K562 (cell line): ENCODE results near the gene PHTF2. TPM values are rescaled to one million over a fixed set of nuclear protein-coding genes. Genes with fewer than 3 reads are reported as not detected.
"Not testable (repeated sequence)": the region's sequence is repeated elsewhere in the genome, so short reads cannot be mapped to it uniquely, and the experiment has no call there.

Source experiments
- CCNT2 ChIP-seq: IDR thresholded peaks from 2 replicates; pipeline ENCODE4 v1.6.1; 2011; ENCODE audit warnings: borderline replicate concordance, low read depth, mild to moderate bottlenecking, moderate library complexity, mixed read lengths, low read length; ENCODE audit not compliant: insufficient read length; ENCODE audit errors: extremely low read depth
- CREB1 ChIP-seq, 2 experiments: sonication (generic) in 1 of 2; formaldehyde crosslinking in 1 of 2; IDR thresholded peaks; 2 replicates each; pipeline versions ENCODE4 v1.6.1 to v1.8.0; 2012 to 2022; ENCODE audit warnings: inconsistent platforms in 1 of 2, mild to moderate bottlenecking in 1 of 2, missing genetic modification reagents in 1 of 2, moderate library complexity in 1 of 2
- MEIS2 ChIP-seq: fragments of 450-650 bp; IDR thresholded peaks from 2 replicates; pipeline ENCODE4 v1.6.1; 2014; ENCODE audit warnings: mild to moderate bottlenecking; ENCODE audit not compliant: partially characterized antibody
- MTA1 ChIP-seq: fragments of 450-650 bp; IDR thresholded peaks from 2 replicates; pipeline ENCODE4 v1.6.1; 2017; ENCODE audit warnings: borderline replicate concordance
- MTA3 ChIP-seq: fragments of 450-650 bp; formaldehyde crosslinking; IDR thresholded peaks from 2 replicates; pipeline ENCODE4 v1.6.1; 2017; ENCODE audit warnings: mild to moderate bottlenecking, borderline replicate concordance
- NR4A1 ChIP-seq, 2 experiments: fragments of 250-450 bp in 1 of 2; fragments of 450-650 bp in 1 of 2; sonication (Bioruptor Pico) in 1 of 2; IDR thresholded peaks; 2 replicates each; pipeline versions ENCODE4 v1.4.0 to v1.6.1; 2016 to 2020; ENCODE audit warnings: mild to moderate bottlenecking in 2 of 2, missing compliant biosample characterization in 1 of 2, missing genetic modification characterization in 1 of 2, moderate library complexity in 1 of 2
- RNF2 ChIP-seq: sonication (generic); IDR thresholded peaks from 2 replicates; pipeline ENCODE4 v1.6.1; 2016
- STAT5A ChIP-seq: IDR thresholded peaks from 2 replicates; pipeline ENCODE4 v1.6.1; 2012; ENCODE audit warnings: low read length, inconsistent platforms, borderline replicate concordance
- TCF3 ChIP-seq: sonication (generic); formaldehyde crosslinking; IDR thresholded peaks from 2 replicates; pipeline ENCODE4 v1.4.0; 2020; ENCODE audit warnings: mild to moderate bottlenecking, missing genetic modification reagents
- ZKSCAN8 ChIP-seq: fragments of 200-800 bp; sonication (Bioruptor generic); IDR thresholded peaks from 2 replicates; pipeline ENCODE4 v1.6.1; 2016; ENCODE audit warnings: missing genetic modification characterization, missing compliant biosample characterization
- ZNF766 ChIP-seq: fragments of 200-800 bp; sonication (Bioruptor generic); conservative IDR thresholded peaks from 2 replicates; pipeline ENCODE4 v1.6.1; 2016; ENCODE audit warnings: missing genetic modification characterization, missing compliant biosample characterization
- polyA plus RNA-seq, 8 experiments: library from polyadenylated mRNA; depleted of rRNA in 4 of 8; stranded (reverse) in 5 of 8; unstranded in 3 of 8; fragments of >200 nt; fragmentation: Nextera tagmentation in 2 of 8; fragmentation: Illumina TruSeq in 1 of 8; extraction: Ambion mirVana in 2 of 8; extraction: Trizol in 1 of 8; gene quantifications; 2 replicates each; pipeline versions ENCODE4 v1.2.1 to v1.2.3, GENCODE V29; 2011 to 2014; ENCODE audit warnings: inconsistent platforms in 1 of 8, missing spikeins in 1 of 8
- total RNA-seq, 7 experiments: library from RNA; depleted of rRNA in 6 of 7; stranded (reverse); fragments of >200 nt in 6 of 7; fragmentation: Illumina TruSeq in 2 of 7; extraction: Trizol in 2 of 7; gene quantifications; 2 replicates each; pipeline versions ENCODE4 v1.2.1 to v1.2.3, GENCODE V29; 2011 to 2021; ENCODE audit warnings: low replicate concordance in 1 of 7
- TF ChIP-seq, protein P1 (sequence below), 2 experiments: fragments of 250-450 bp in 1 of 2; fragments of 450-650 bp in 1 of 2; sonication (Bioruptor Pico) in 1 of 2; IDR thresholded peaks; 2 replicates each; pipeline versions ENCODE4 v1.6.1 to v1.8.0; 2016 to 2021; ENCODE audit warnings: mild to moderate bottlenecking in 2 of 2, moderate library complexity in 2 of 2, missing compliant biosample characterization in 1 of 2, missing genetic modification characterization in 1 of 2
- TF ChIP-seq, protein P2 (sequence below): fragments of 200-800 bp; sonication (Bioruptor generic); IDR thresholded peaks from 2 replicates; pipeline ENCODE4 v1.6.1; 2017; ENCODE audit warnings: missing genetic modification characterization, missing compliant biosample characterization
- TF ChIP-seq, protein P3 (sequence below), 2 experiments: fragments of 450-650 bp in 1 of 2; sonication (generic) in 1 of 2; formaldehyde crosslinking in 1 of 2; IDR thresholded peaks in 1 of 2; conservative IDR thresholded peaks in 1 of 2; 2 replicates each; pipeline versions ENCODE4 v1.6.1 to v1.8.1; 2016 to 2023; ENCODE audit warnings: mild to moderate bottlenecking in 2 of 2, moderate library complexity in 2 of 2, inconsistent platforms in 1 of 2, missing genetic modification reagents in 1 of 2
- TF ChIP-seq, protein P4 (sequence below): fragments of 450-650 bp; IDR thresholded peaks from 2 replicates; pipeline ENCODE4 v1.6.1; 2016; ENCODE audit warnings: low read depth, mild to moderate bottlenecking, moderate library complexity
- TF ChIP-seq, protein P5 (sequence below), 2 experiments: fragments of 150-350 bp in 1 of 2; IDR thresholded peaks; 2 replicates each; pipeline ENCODE4 v1.6.1; 2012 to 2016; ENCODE audit warnings: low read depth in 2 of 2, low read length in 2 of 2, mild to moderate bottlenecking in 1 of 2, moderate library complexity in 1 of 2

PHTF2 gene
- total and polyA plus RNA-seq, 9 of the 15 experiments (the other 6 are each of a cell fraction or from before 2014, with no cell fraction given), result 17.9 to 43.6 (median 25.4) TPM

DNA sequence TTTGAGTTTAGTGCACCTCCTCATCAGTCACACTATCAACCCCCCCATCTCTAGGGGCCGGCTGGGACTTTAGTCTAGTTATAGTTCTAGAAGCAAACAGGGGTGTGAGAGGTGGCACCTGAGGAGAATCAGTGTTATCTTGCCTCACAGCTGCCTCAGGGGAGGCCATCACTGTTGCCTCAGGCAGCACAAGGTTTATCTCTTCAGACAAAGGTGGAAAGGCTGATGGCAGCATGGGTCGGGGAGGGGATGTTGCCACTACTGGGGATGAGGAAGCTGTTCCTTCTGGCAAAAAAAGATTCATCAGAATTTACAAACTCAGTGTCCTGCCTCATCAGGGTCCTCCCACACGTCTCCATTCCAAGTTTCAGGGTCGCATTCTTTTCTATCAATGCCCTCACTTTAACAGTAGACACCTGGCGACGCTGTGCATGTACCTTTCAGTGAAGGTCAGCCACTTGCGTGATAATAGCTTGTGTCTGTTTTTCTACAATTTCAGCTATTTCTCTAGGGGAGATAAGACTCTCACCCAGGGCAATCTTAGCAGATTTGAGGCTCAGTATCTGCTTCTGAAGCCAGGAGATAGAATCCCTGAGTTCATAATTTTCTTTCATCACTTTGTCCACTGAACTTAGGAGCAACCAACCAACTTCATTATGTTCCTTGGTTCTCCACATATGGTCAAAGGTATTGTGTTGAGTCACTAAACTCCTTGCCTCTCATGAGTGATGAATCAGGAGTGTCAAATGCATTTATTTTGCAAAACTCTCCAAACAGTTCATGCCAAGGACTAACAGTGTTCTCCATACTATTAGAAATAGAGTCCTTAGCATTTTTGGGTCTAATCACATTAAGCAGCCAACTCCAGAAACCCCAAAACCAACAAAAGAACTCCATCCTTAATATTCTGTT, 75.1 kb downstream of the PHTF2 start (continued):
- TF ChIP-seq, protein P1, sequence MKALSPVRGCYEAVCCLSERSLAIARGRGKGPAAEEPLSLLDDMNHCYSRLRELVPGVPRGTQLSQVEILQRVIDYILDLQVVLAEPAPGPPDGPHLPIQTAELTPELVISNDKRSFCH (CRISPR knock-in tag; IDR thresholded peaks at IDR 0.05), result not testable (repeated sequence)
- TF ChIP-seq, protein P1 (tag; IDR thresholded peaks at IDR 0.05), result 0 out of 2 replicates have a peak, but pooled peaks have one; percentile 53
- TF ChIP-seq MEIS2 (peak; percentile 54), CCNT2 (peak; percentile 86), MTA3 (peak; percentile 67; the same call in 1 of the 2 replicates), MTA1 (peak; percentile 32; the same call in 1 of the 2 replicates), STAT5A (peak; percentile 88), CREB1 (IDR thresholded peaks at IDR 0.05) (peak; percentile 59; the same call in 1 of the 2 replicates), ZKSCAN8 (CRISPR knock-in tag) (0 out of 2 replicates have a peak, but pooled peaks have one; percentile 59), TCF3 (CRISPR knock-in tag) (peak; percentile 99), ZNF766 (CRISPR knock-in tag) (peak; percentile 45; the same call in 1 of the 2 replicates), RNF2 (peak; percentile 31; the same call in 1 of the 2 replicates), NR4A1 (tag; IDR thresholded peaks at IDR 0.05) (0 out of 2 replicates have a peak, but pooled peaks have one; percentile 73)
- TF ChIP-seq, protein P2, sequence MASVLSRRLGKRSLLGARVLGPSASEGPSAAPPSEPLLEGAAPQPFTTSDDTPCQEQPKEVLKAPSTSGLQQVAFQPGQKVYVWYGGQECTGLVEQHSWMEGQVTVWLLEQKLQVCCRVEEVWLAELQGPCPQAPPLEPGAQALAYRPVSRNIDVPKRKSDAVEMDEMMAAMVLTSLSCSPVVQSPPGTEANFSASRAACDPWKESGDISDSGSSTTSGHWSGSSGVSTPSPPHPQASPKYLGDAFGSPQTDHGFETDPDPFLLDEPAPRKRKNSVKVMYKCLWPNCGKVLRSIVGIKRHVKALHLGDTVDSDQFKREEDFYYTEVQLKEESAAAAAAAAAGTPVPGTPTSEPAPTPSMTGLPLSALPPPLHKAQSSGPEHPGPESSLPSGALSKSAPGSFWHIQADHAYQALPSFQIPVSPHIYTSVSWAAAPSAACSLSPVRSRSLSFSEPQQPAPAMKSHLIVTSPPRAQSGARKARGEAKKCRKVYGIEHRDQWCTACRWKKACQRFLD (CRISPR knock-in tag), result peak; percentile 87; the same call in 1 of the 2 replicates
- TF ChIP-seq CREB1, NR4A1 (CRISPR knock-in tag; IDR thresholded peaks at IDR 0.05): not testable (repeated sequence)
- TF ChIP-seq, protein P3, sequence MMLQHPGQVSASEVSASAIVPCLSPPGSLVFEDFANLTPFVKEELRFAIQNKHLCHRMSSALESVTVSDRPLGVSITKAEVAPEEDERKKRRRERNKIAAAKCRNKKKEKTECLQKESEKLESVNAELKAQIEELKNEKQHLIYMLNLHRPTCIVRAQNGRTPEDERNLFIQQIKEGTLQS (IDR thresholded peaks at IDR 0.05), result peak; percentile 58; the same call in 1 of the 2 replicates
- TF ChIP-seq, protein P3 (CRISPR knock-in tag; conservative IDR thresholded peaks at IDR 0.05), result not testable (repeated sequence)
- TF ChIP-seq, protein P4, sequence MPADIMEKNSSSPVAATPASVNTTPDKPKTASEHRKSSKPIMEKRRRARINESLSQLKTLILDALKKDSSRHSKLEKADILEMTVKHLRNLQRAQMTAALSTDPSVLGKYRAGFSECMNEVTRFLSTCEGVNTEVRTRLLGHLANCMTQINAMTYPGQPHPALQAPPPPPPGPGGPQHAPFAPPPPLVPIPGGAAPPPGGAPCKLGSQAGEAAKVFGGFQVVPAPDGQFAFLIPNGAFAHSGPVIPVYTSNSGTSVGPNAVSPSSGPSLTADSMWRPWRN, result peak; percentile 72
- TF ChIP-seq, protein P5, sequence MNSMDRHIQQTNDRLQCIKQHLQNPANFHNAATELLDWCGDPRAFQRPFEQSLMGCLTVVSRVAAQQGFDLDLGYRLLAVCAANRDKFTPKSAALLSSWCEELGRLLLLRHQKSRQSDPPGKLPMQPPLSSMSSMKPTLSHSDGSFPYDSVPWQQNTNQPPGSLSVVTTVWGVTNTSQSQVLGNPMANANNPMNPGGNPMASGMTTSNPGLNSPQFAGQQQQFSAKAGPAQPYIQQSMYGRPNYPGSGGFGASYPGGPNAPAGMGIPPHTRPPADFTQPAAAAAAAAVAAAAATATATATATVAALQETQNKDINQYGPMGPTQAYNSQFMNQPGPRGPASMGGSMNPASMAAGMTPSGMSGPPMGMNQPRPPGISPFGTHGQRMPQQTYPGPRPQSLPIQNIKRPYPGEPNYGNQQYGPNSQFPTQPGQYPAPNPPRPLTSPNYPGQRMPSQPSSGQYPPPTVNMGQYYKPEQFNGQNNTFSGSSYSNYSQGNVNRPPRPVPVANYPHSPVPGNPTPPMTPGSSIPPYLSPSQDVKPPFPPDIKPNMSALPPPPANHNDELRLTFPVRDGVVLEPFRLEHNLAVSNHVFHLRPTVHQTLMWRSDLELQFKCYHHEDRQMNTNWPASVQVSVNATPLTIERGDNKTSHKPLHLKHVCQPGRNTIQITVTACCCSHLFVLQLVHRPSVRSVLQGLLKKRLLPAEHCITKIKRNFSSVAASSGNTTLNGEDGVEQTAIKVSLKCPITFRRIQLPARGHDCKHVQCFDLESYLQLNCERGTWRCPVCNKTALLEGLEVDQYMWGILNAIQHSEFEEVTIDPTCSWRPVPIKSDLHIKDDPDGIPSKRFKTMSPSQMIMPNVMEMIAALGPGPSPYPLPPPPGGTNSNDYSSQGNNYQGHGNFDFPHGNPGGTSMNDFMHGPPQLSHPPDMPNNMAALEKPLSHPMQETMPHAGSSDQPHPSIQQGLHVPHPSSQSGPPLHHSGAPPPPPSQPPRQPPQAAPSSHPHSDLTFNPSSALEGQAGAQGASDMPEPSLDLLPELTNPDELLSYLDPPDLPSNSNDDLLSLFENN (IDR thresholded peaks at IDR 0.05; ENCODE audit: low read depth in 2 of 2, low read length in 2 of 2), result peak in 1 of 2 experiments; percentile 92; a peak in 2 of 4 replicates
